Fibroblast of lung (primary cell): ENCODE data around the gene TRAK1. TPM values are rescaled to one million over a fixed set of nuclear protein-coding genes. Genes with fewer than 3 reads are reported as not detected.

Experiments
- DNase-seq, 2 donors: peaks; one replicate each; pipeline versions ENCODE4 v3.0.0 to v3.0.0-alpha.2; 2010; ENCODE audit warnings: low read depth in 2 of 2
- H2AFZ ChIP-seq: 2 replicates; pipeline ENCODE4 v1.5.1; 2012; ENCODE audit warnings: low read length, control low read depth, inconsistent platforms
- H3K27ac ChIP-seq: 2 replicates; pipeline ENCODE4 v1.5.1; 2011; ENCODE audit warnings: low read length, control low read depth; ENCODE audit not compliant: insufficient read depth
- H3K27me3 ChIP-seq: 2 replicates; pipeline ENCODE4 v1.5.1; 2011; ENCODE audit warnings: mild to moderate bottlenecking, low read length; ENCODE audit not compliant: control insufficient read depth, insufficient read depth
- H3K36me3 ChIP-seq: 2 replicates; pipeline ENCODE4 v1.5.1; 2011; ENCODE audit warnings: low read length; ENCODE audit not compliant: control insufficient read depth, insufficient read depth
- H3K4me1 ChIP-seq: 2 replicates; pipeline ENCODE4 v1.5.1; 2011; ENCODE audit warnings: low read length; ENCODE audit not compliant: control insufficient read depth, insufficient read depth; ENCODE audit errors: extremely low read depth
- H3K4me2 ChIP-seq: 2 replicates; pipeline ENCODE4 v1.5.1; 2011; ENCODE audit warnings: low read length, control low read depth; ENCODE audit not compliant: insufficient read depth; ENCODE audit errors: extremely low read depth
- H3K4me3 ChIP-seq, 4 experiments: fragments of 200-600 bp in 1 of 4; sonication (generic) in 1 of 4; replicated peaks in 1 of 4; 2 replicates each; pipeline ENCODE4 v1.5.1; 2011 to 2016; ENCODE audit warnings: low read length in 4 of 4, low read depth in 3 of 4, mild to moderate bottlenecking in 3 of 4, control low read depth in 2 of 4, inconsistent platforms in 1 of 4, mixed read lengths in 1 of 4; ENCODE audit not compliant: insufficient read depth in 1 of 4; ENCODE audit errors: control extremely low read depth in 1 of 4
- H3K79me2 ChIP-seq: 2 replicates; pipeline ENCODE4 v1.5.1; 2012; ENCODE audit warnings: mild to moderate bottlenecking, low read length, inconsistent platforms; ENCODE audit not compliant: control insufficient read depth, insufficient read depth
- H3K9ac ChIP-seq: 2 replicates; pipeline ENCODE4 v1.5.1; 2011; ENCODE audit warnings: mild to moderate bottlenecking, low read length, control low read depth; ENCODE audit not compliant: insufficient read depth
- H3K9me3 ChIP-seq: 2 replicates; pipeline ENCODE4 v1.5.1; 2012; ENCODE audit warnings: low read depth, low read length; ENCODE audit not compliant: control insufficient read depth, insufficient read depth
- H4K20me1 ChIP-seq: 2 replicates; pipeline ENCODE4 v1.5.1; 2011; ENCODE audit warnings: low read length; ENCODE audit not compliant: control insufficient read depth, insufficient read depth; ENCODE audit errors: extremely low read depth
- EZH2 ChIP-seq: IDR thresholded peaks from 2 replicates; pipeline ENCODE4 v1.5.1; 2012; ENCODE audit warnings: low read length, control low read depth, mild to moderate bottlenecking; ENCODE audit errors: missing control alignments
- polyA plus RNA-seq, 2 donors: library from polyadenylated mRNA; depleted of rRNA in 1 of 2; stranded (reverse) in 1 of 2; unstranded in 1 of 2; fragments of >200 nt; gene quantifications; 2 replicates each; pipeline ENCODE4 v1.2.1, GENCODE V29; 2011 to 2012; ENCODE audit warnings: missing spikeins in 1 of 2
- total RNA-seq: library from RNA; depleted of rRNA; stranded (reverse); fragments of >200 nt; gene quantifications from 2 replicates; pipeline ENCODE4 v1.2.1, GENCODE V29; 2014
- TF ChIP-seq, protein P1 (sequence below), 2 donors: IDR thresholded peaks in 1 of 2; conservative IDR thresholded peaks in 1 of 2; 1 replicate in 1 of 2; 2 replicates in 1 of 2; pipeline ENCODE4 v1.5.1; 2011 to 2012; ENCODE audit warnings: low read length in 2 of 2, control low read depth in 1 of 2, inconsistent platforms in 1 of 2, low read depth in 1 of 2, mild to moderate bottlenecking in 1 of 2

Gene TRAK1
- total and polyA plus RNA-seq, 2 donors (not counting 1 experiment from before 2014, with no cell fraction given), result 37.8 to 44.0 TPM

DNA sequence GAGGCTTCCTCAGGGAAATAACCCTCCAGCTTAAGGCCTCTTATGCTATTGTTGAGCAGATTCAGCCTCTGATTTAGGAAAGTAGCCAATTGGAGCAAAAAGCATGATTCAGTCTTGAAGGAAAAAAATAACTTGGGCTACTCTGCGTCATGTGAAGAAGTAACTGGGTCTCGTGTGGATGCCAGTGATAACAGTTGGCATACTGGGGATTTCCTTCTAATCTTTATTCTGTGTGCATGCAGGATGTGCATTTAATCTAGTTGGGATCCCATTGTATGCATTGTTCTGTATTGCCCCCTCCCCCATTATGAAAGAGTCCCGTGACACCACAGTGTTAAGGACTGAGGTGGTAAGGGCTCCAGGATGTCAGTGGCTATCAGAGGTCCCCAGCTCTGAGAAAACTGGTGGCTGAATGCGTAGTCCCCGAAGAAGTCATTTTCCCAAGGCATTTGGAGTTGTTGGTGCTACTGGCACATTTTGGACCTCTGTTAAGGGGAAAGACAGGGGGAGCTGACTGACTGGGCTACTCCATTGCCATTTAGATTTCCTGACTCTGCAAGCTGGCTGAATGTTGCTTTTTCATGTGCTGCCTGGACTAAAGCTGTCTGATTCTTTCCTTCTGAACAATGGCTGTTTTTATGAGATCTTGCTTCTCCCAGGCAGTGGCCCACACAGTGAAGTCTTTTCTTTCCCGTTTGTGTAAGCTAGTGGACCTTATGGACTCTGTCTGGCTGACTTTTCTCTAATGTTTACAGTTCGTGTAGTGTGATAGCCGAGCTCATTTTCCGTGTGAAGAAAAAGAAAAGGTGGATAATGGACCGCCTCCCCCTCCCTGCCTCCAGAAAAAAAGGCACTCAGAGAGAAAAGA, 38.4 kb upstream of the TRAK1 start:
- H3K9me3 ChIP-seq, result no peaks in the 10 kb centered on the region
- peak overlapping the region; percentile 26 for H3K9ac ChIP-seq
- TF ChIP-seq EZH2, result no peak
- TF ChIP-seq, protein P1, sequence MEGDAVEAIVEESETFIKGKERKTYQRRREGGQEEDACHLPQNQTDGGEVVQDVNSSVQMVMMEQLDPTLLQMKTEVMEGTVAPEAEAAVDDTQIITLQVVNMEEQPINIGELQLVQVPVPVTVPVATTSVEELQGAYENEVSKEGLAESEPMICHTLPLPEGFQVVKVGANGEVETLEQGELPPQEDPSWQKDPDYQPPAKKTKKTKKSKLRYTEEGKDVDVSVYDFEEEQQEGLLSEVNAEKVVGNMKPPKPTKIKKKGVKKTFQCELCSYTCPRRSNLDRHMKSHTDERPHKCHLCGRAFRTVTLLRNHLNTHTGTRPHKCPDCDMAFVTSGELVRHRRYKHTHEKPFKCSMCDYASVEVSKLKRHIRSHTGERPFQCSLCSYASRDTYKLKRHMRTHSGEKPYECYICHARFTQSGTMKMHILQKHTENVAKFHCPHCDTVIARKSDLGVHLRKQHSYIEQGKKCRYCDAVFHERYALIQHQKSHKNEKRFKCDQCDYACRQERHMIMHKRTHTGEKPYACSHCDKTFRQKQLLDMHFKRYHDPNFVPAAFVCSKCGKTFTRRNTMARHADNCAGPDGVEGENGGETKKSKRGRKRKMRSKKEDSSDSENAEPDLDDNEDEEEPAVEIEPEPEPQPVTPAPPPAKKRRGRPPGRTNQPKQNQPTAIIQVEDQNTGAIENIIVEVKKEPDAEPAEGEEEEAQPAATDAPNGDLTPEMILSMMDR (conservative IDR thresholded peaks at IDR 0.05 in 1 of 2, IDR thresholded peaks at IDR 0.05 in 1 of 2; ENCODE audit: low read depth in 1 of 2, low read length in 2 of 2), result no peak
- H2AFZ ChIP-seq, result no peak overlapping the region
- H3K4me1 ChIP-seq, result peaks cover 24% of the 10 kb centered on the region
- peak overlapping the region in 1 of 4 experiments; percentile 20 for H3K4me3 ChIP-seq
- peak; percentile 88 to 91 for DNase-seq
- peak overlapping the region; percentile 81 for H3K27ac ChIP-seq
- H4K20me1 ChIP-seq, result no peaks in the 10 kb centered on the region
- H3K4me2 ChIP-seq, result peak overlapping the region; percentile 87
- H3K27me3 ChIP-seq, result no peaks in the 10 kb centered on the region
- no peaks in the 10 kb centered on the region for H3K36me3 ChIP-seq
- peaks cover 64% of the 10 kb centered on the region for H3K79me2 ChIP-seq

DNA sequence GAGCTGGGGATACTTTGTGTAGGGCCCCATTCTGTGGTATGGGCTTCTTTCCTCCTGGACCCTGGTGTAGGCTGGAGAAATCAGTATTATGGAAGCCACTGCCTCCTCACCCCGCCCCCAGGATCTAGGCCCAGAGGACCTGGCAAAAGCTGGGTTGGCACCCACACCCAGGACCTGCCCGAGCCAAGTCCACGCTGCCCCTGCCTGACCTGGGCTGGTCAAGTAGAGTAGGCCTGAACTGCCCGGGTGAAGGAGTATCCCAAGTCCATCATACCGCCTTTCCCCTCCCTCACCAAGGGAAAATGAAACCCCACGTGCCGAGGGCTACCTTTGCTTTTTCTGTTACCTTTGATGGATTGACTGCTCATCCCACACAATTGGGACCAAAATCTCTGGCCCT, 37.7 kb upstream of the TRAK1 start:
- no peak for DNase-seq
- no peak overlapping the region for H3K4me3 ChIP-seq
- no peak overlapping the region for H2AFZ ChIP-seq
- TF ChIP-seq EZH2, result no peak
- TF ChIP-seq, protein P1 (conservative IDR thresholded peaks at IDR 0.05 in 1 of 2, IDR thresholded peaks at IDR 0.05 in 1 of 2; ENCODE audit: low read depth in 1 of 2, low read length in 2 of 2), result no peak
- H3K36me3 ChIP-seq, result no peaks in the 10 kb centered on the region
- no peaks in the 10 kb centered on the region for H3K27me3 ChIP-seq
- peaks cover 68% of the 10 kb centered on the region for H3K79me2 ChIP-seq
- H4K20me1 ChIP-seq, result no peaks in the 10 kb centered on the region
- no peaks in the 10 kb centered on the region for H3K9me3 ChIP-seq
- no peak overlapping the region for H3K4me2 ChIP-seq
- H3K27ac ChIP-seq, result peak overlapping the region; percentile 1
- H3K9ac ChIP-seq, result no peak overlapping the region
- peaks cover 24% of the 10 kb centered on the region for H3K4me1 ChIP-seq

DNA sequence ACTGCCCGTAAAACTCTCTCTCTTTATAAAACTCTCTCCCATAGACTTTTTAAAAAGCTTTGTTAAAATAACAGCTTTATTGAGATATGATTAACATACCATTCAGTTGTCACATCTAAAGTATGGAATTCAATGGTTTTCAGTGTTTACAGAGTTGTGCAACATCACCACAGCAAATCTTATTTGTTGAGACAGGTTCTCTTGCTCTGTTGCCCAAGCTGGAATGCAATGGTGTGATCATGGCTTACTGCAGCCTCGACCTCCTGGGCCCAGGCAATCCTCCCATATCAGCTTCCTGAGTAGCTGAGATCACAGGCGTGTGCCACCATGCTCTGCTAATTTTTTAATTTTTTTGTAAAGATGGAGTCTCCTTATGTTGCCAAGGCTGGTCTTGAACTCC, 35.9 kb upstream of the TRAK1 start:
- H3K4me1 ChIP-seq, result peaks cover 24% of the 10 kb centered on the region
- peaks cover 64% of the 10 kb centered on the region for H3K79me2 ChIP-seq
- no peaks in the 10 kb centered on the region for H3K9me3 ChIP-seq
- no peaks in the 10 kb centered on the region for H3K27me3 ChIP-seq
- no peak overlapping the region for H3K4me3 ChIP-seq
- peak; percentile 49 to 66 for DNase-seq
- H3K9ac ChIP-seq, result no peak overlapping the region
- H3K36me3 ChIP-seq, result no peaks in the 10 kb centered on the region
- peak overlapping the region; percentile 63 for H3K27ac ChIP-seq
- H3K4me2 ChIP-seq, result no peak overlapping the region
- no peak for TF ChIP-seq EZH2
- TF ChIP-seq, protein P1 (conservative IDR thresholded peaks at IDR 0.05 in 1 of 2, IDR thresholded peaks at IDR 0.05 in 1 of 2; ENCODE audit: low read depth in 1 of 2, low read length in 2 of 2), result no peak
- no peak overlapping the region for H2AFZ ChIP-seq
- H4K20me1 ChIP-seq, result no peaks in the 10 kb centered on the region
